Activated CD8-positive, alpha-beta memory T cell treated with anti-CD3 and anti-CD28 coated beads, Interleukin-2, amount 50 U/mL, for 1 hour (primary cell): ENCODE measurements around the gene KMT2C.
"Not testable (repeated sequence)": the region's sequence is repeated elsewhere in the genome, so short reads cannot be mapped to it uniquely, and the experiment has no call there.

ENCODE experiments used
- DNase-seq: peaks from one replicate; pipeline ENCODE4 v3.0.0-alpha.2; 2020; ENCODE audit errors: extremely low read depth

Gene KMT2C

DNA sequence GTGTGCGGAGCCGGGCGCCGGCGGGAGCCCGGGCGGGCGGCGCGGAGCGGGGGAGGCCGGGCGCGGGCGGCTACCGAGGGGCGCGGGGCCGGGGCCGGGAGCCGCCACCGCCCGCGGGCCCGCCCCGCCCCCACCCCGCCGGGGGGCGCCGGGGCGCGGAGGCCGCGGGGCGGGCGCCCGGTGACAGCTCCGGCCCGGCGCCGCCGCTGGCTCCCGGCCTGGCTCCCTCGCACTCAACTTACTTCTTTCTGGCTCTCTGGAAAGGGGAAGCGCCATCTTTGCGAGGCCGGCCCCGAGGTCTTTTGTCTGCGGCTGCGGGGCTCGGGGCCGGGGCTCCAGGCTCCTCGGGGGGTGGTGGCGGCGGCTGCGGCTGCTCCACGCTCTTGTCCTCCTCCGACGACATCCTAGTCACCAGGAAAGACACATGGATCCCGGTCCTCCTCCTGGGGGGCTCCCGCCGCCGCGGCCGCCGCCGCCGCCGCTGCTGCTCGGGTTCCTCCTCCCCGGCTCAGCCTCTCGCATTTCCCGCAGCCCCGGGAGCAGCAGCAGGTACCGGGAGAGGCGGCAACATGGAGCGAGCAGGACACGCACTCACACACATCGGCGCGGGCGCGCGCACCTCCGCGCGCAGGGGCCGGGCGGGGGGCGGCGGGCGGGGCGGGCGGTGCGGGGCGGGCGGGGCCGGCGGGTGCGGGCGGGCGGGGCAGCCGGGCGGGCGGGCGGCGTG is at the start of gene KMT2C:
TSS of gene KMT2C (minus strand) at position 620 of the 727 bp plus-strand sequence. CDS start at position 403, 217 bp downstream.
- DNase-seq = no peak

DNA sequence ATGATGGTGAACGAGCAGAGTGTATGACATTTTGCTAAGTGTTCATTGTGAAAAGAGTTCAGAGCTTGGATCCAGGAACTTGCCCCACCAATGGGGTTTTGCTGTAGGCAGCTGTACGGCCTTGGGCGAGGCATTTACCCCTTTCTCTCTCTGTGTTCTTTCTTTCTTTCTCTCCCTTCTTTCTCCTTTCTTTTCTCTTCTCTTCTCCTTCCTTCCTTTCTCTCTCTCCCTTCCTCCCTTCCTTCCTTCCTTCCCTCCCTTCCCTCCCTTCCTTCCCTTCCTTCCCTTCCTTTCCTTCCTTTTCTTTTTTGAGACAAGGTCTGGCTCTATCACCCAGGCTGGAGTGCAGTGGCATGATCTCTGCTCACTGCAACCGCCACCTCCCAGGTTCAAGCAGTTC is 45.3 kb upstream of the KMT2C start:
- no peak for DNase-seq

DNA sequence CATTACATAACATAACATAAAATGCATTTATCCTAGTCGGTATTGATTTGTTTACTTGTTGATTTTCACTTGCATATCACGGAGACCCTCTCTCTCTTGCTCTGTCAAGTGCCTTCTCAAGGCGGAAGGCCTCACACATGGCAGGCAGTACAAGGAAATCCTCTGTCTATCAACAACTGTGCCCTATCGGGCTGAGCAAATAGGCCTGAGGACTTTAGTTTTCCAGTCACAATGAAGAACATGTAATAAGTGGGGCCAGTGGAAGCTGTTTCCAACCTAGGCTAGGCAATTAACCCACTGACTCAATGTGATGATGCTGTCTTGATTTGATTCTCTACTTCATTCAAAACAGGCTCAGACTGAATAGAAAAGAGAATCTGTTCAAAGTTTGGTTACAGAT is 44.9 kb upstream of the KMT2C start:
- no peak for DNase-seq

DNA sequence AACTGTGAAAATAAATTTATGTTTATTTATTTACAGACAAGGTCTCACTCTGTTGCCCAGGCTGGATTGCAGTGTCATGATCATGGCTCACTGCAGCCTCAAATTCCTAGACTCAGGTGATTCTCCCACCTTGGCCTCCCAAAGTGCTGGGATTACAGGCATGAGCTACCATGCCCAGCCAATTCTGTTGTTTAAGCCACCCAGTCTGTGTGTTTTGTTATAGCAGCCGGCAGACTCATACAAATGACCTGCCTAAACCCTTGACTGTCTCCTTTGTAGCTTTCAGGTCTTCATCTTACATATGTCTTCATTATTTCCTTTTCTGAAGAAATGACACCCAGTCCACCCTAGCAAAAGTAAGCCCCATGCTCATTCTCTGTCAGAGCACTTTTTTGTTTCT is 43.8 kb upstream of the KMT2C start:
- DNase-seq = no peak

DNA sequence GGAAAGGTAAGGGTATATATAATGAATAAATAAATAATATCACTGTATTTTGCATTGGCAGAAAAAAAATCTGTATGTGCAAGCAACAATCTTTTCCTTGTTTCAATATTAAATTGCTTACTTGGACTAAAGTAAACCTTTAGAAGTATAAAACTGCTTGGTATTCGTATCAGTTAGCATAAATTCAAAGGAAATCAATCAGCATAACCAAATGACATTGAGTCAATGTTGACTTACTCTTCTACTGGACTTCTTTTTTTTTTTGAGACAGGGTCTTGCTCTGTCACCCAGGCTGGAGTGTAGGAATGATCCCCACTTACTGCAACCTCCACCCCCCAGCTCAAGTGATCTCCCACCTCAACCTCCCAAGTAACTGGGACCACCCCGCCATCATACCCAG is 42.3 kb upstream of the KMT2C start:
- DNase-seq = no peak

DNA sequence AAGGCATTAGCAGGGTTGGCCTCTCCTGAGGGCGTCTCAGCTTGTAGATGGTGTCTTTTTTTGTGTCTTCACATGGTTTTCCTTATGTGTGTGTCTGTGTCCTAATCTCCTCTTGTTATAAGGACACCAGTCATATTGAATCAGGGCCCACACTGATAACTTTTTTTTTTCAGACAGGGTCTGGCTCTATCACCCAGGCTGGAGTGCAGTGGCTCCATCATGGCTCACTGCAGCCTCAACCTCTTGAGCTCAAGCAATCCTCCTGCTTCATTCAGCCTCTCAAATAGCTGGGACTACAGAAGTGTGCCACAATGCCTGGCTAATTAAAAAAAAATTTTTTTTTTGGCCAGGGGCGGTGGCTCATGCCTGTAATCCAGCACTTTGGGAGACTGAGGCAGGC is 41.3 kb upstream of the KMT2C start:
- no peak for DNase-seq

DNA sequence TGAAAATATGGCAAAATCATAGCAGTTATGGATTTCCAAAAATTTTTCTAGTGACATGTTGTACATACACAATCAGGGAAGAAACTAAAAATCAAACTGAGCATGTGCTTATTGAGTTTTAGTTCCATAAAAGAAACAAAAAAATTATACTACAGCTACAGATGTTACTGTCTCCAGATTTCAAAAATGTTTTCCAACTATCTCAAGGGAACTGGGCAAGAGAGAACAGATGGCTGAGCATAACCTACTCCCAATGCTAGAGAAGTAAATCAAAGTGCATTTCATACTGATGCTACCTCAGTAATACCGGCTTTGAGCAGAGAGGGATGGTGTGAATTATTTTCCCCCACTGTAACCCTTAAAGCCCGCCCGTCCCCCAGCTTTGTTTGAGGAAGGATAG is 40.7 kb upstream of the KMT2C start:
- DNase-seq = no peak

DNA sequence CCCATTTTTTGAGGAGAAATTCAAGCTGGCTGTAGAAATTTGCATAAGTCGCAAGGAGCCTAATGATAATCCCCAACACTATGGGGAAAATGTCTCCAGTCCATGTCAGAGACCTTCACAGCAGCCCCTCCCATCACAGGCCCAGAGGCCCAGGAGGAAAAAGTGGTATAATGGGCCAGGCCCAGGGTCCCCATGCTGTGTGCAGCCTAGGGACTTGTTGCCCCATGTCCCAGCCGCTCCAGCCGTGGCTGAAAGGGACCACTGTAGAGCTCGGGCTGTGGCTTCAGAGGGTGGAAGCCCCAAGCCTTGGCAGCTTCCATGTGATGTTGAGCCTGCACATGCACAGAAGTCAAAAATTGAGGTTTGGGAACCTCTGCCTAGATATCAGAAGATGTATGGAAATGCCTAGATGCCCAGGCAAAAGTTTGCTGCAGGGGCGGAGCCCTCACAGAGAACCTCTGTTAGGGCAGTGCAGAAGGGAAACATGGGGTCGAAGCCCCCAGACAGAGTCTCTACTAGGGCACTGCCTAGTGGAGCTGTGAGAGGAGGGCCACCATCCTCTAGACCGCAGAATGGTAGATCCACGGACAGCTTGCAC is 35.3 kb upstream of the KMT2C start:
- DNase-seq = not testable (repeated sequence)

DNA sequence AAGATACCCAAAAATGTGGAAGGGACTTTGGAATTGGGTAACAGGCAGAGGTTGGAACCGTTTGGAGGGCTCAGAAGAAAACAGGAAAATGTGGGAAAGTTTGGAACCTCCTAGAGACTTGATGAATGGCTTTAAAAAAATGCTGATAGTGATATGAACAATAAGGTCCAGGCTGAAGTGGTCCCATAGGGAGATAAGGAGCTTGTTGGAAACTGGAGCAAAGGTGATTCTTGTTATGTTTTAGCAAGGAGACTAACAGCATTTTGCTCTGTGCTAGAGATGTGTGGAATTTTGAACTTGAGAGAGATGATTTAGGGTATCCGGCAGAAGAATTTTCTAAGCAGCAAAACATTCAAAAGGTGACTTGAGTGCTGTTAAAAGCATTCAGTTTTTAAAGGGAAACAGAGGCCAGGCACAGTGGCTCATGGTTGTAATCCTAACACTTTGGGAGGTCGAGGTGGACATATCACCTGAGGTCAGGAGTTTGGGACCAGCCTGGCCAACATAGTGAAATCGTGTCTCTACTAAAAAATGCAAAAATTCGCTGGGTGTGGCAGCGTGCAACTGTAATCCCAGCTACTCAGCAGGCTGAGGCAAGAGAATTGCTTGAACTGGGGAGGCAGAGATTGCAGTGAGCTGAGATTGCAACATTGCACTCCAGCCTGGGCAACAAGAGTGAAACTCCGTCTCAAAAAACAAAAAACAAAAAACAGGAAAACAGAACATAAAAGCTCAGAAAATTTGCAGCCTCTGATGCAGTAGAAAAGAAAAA is 34.6 kb upstream of the KMT2C start:
- DNase-seq = not testable (repeated sequence)

DNA sequence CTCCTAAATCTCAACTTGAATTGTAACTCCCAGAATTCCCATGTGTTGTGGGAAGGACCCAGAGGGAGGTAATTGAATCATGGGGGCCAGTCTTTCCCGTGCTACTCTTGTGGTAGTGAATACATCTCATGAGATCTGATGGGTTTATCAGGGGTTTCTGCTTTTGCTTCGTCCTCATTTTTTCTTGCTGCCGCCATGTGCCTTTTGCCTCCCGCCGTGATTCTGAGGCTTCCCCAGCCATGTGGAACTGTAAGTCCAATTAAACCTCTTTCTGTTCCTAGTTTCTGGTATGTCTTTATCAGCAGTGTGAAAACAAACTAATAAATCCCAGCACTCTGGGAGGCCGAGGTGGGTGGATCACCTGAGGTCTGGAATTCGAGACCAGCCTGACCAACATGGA is 33.8 kb upstream of the KMT2C start:
- not testable (repeated sequence) for DNase-seq

DNA sequence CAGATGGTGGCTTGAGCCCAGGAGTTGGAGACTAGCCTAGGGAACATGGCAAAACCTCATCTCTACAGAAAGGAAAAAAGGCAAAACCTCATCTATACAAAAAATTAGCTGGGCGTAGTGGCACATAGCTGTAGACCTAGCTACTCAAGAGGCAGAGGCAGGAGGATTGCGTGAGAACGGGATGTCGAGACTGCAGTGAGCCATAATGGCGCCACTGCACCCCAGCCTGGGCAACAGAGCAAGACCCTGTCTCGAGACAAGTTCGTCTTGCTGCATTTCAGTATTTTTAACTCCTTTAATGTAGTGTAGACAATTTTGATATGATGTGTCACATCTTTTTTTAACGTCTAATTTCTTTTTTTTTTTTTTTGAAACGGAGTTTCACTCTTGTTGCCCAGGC is 31.4 kb upstream of the KMT2C start:
- no peak for DNase-seq

DNA sequence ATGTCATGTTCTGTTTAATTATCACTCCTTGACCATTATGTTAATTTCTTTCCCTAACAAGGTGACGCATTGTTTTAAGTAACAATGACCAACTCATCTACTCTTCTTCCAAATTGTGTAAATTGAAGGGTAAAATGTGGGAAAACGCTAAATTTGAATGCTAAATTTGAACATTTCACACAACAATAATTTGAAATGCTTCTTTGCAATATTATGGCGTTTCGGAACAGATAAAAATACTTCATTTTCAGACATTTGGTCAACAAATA is 29.2 kb upstream of the KMT2C start:
- no peak for DNase-seq

DNA sequence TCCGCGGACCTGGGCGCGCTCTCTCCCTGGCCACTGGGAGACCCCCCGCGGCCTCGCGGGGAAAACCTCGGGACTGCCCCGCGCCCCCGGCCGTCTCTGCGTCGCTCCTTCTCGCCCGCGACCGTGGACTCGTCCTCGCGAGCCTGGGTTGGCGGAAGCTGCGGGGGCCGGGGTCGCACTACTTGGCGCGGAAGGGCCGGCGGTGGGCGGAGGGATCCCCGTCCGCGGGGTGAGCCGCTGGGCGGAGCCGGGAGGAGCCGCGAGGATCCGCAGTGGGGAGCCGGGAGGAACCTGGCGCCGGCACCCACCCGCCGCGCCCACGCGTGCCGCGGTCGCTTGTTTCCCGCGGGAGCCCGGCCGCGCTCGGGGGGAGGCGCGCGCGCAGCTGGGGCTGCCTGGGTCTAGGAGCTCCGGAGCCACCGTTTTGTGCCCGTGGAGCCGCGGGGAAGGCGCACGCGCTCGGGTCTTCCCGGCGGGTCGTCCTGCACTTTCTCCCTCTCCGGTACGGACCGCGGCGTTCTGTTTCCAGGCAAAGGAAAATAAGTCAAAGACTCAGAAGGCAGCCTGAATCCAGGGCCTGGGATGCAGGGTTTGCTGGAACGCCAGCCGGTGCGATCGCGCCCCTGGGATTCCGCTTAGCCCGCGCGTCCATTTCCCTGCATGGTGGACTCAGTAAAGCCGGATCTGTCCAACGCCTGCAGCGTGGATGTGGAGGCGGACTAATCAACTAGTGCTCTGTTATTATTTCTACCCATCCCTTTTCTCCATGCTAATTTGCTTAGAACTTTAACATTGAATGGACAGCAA is 28.7 kb upstream of the KMT2C start:
- peak; percentile 9 for DNase-seq

DNA sequence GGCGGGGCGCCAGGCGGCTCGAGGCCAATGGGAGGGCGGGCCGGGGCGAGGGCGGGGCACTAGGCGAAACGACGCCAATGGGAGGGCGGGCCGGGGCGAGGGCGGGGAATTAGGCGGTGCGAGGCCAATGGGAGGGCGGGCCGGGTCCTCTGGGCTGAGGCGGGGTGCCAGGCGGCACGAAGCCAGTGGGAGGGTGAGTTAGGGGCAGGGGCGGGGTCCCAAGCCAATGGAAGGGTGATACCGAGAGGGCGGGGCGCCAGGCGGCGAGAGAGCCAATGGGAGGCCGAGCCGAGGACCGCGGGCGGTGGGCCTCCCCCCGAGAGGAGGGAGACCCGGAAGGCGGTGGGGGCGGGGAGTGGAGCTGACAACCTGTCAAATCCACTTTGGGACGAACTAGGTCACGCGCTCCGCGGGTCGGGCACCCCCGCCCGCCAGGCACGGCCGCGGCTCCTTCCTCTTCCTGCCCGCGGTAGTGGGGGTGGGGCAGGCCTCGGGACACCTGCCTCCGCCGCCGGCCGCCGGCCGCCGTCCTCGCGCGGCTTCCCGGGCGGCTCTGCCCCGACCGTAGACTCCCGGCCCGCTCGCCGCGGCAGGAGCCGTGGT is 28.0 kb upstream of the KMT2C start:
- peak; percentile 100 for DNase-seq

DNA sequence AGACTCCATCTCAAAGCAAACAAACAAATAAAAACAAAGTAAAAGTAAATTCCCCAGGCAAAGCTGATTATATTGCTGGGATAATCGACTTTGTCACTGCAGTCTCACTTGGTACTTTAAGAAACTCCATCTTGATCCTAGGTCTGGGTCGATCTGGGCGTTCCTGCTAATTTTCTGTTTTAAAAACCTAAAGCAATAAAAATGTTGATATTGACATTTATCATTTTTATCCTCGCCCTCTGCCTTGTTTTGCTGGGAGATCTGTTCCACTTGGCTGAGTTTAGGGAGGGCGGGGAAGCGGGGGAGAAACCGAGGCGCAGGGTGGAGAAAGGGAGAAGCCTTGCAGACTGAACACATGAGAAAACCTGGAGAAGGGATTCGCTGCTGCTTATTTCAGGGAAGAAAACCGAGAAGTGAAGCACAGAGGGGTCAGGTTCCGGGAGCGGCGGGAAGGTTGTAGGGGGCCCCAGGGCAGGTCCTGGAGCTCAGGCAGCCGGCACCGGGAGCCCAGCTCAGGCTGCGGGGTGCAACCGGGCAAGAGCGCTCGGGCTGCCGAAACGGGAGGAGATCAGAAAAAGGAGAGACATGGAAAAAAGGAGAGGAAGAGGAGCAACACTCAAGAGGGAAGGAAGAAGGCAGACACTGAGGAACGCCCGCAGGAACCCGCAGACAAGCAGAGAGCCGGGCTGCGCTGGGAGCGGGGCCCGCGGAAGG is 27.3 kb upstream of the KMT2C start:
- no peak for DNase-seq

DNA sequence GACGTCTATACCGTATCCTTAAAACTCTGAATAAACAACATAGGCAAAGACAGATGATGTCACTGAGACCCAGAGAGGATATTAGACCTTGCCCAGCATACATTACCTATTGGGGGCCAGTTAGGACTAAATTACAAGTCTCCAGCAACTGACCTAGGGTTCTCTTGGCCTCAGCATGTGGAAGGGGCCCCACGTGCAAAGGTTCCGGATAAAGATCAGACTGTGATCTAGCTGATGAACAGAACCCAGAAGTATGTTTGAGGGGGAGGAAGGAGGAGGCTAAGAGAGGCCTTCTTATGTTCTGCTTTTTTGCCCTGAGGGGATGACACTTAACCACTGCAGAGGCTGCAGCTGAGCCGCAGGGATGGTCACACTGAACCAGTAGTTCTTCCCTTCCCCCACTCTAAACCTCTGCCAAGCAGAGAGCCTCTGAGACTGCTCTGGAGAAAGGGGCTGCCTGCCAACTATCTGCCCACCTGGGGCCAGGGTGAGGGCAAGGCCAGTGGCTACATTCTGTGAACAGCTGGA is 24.0 kb upstream of the KMT2C start:
- DNase-seq = no peak

DNA sequence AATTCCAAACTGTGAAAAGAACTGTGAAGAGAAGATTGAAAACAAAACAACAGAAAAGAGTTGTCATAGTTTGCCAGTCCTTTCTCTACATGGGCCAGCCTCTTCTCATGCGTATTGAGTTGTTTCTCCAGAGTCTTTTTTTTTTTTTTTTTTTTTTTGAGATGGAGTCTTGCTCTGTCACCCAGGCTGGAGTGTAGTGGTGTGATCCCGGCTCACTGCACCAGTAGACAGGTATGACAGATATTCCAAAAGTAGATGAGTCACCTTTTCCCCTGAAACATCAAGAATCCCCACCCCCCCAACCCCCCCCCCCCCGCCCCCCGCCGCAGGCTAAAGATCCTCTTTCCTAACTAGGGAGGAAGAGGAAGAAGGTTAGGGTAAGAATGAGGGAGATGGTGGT is 15.6 kb upstream of the KMT2C start:
- DNase-seq = no peak

DNA sequence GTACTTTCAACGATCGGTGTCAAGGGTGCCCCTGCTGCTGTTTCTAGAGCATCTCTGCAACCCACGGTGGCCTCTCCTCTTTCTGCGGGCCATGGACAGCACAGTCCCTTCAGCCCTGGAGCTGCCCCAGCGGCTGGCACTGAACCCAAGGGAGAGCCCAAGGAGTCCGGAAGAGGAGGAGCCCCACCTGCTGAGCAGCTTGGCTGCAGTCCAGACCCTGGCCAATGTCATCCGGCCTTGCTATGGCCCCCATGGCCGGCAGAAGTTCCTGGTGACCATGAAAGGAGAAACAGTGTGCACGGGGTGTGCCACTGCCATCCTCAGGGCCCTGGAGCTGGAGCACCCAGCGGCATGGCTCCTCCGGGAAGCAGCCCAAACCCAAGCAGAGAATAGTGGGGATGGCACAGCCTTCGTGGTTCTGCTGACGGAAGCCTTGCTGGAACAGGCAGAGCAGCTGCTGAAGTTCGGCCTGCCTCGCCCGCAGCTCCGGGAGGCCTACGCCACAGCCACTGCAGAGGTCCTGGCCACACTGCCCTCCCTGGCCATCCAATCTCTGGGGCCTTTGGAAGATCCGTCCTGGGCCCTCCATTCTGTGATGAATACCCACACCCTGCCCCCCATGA is 9.7 kb upstream of the KMT2C start:
- DNase-seq = not testable (repeated sequence)

DNA sequence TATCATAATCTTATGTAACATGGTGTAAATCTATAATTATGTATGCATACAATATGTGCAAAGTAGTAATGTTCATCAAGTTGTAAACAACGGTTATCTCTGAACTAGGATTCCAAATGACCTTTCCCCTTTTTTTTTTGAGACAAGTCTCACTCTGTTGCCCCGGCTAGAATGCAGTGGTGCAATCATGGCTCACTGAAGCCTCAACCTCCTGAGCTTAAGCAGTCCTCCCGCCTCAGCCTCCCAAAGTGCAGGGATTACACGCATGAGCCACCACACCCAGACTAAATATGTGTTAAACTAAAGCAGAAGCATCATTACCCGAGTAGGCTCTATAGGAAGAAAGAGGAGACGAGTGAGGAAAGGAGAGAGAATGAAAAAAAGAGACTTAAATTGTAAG is 7.8 kb upstream of the KMT2C start:
- no peak for DNase-seq

DNA sequence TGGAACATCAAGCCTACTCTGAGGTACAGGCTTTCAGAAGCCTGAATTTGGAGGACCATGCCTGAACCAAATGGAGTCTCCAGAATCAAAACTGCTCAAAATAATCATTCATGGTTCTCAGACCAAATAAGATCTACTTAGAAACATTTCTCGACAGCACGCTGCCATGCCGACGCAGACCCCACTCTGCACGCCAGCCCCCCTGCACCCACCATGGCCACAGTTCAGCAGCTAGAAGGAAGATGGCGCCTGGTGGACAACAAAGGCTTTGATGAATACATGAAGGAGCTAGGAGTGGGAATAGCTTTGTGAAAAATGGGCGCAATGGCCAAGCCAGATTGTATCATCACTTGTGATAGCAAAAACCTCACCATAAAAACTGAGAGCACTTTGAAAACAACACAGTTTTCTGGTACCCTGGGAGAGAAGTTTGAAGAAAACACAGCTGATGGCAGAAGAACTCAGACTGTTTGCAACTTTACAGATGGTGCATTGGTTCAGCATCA is 6.6 kb upstream of the KMT2C start:
- no peak for DNase-seq
